GM23338 (cell line): ENCODE results near the gene EIF2AK3. TPM values are rescaled to one million over a fixed set of nuclear protein-coding genes. Genes with fewer than 3 reads are reported as not detected.

ENCODE experiments used
- ATAC-seq: fragments of 200-7000 bp; cut with Tn5 transposase; 3 replicates; pipeline ENCODE4 v1.9.1; 2020
- DNase-seq: peaks from one replicate; pipeline ENCODE4 v3.0.0-alpha.2; 2015; ENCODE audit warnings: low spot score
- H2AFZ ChIP-seq: fragments of 200-600 bp; sonication (generic); 2 replicates; pipeline ENCODE4 v1.8.0; 2016; ENCODE audit warnings: antibody characterized with exemption, mild to moderate bottlenecking, moderate library complexity
- H3F3A ChIP-seq: fragments of 200-600 bp; sonication (generic); replicated peaks from 2 replicates; pipeline ENCODE4 v1.8.0; 2017; ENCODE audit warnings: antibody characterized with exemption, mixed run types, low read depth
- H3K27ac ChIP-seq: fragments of 200-600 bp; sonication (generic); 2 replicates; pipeline ENCODE4 v1.6.1; 2016; ENCODE audit warnings: low read depth
- H3K27me3 ChIP-seq: fragments of 200-600 bp; sonication (generic); 2 replicates; pipeline ENCODE4 v1.8.0; 2016; ENCODE audit warnings: mild to moderate bottlenecking, mixed run types, moderate library complexity; ENCODE audit not compliant: insufficient read depth
- H3K36me3 ChIP-seq: fragments of 200-600 bp; sonication (generic); 2 replicates; pipeline ENCODE4 v1.8.0; 2016; ENCODE audit warnings: mild to moderate bottlenecking; ENCODE audit not compliant: insufficient read depth
- H3K4me1 ChIP-seq: fragments of 200-600 bp; sonication (generic); 2 replicates; pipeline ENCODE4 v1.8.0; 2016; ENCODE audit warnings: mild to moderate bottlenecking, moderate library complexity; ENCODE audit not compliant: insufficient read depth
- H3K4me2 ChIP-seq: fragments of 200-600 bp; sonication (generic); 2 replicates; pipeline ENCODE4 v1.7.1; 2017; ENCODE audit warnings: mixed run types
- H3K4me3 ChIP-seq: fragments of 200-600 bp; sonication (generic); 2 replicates; pipeline ENCODE4 v1.6.1; 2016; ENCODE audit warnings: mixed run types
- H3K79me2 ChIP-seq: fragments of 200-600 bp; sonication (generic); replicated peaks from 2 replicates; pipeline ENCODE4 v1.8.0; 2017; ENCODE audit warnings: mild to moderate bottlenecking; ENCODE audit not compliant: insufficient read depth
- H3K9me2 ChIP-seq: fragments of 200-600 bp; sonication (generic); 2 replicates; pipeline ENCODE4 v1.8.0; 2017; ENCODE audit not compliant: insufficient read depth
- H4K20me1 ChIP-seq: fragments of 200-600 bp; sonication (generic); replicated peaks from 2 replicates; pipeline ENCODE4 v1.8.0; 2017; ENCODE audit warnings: mild to moderate bottlenecking; ENCODE audit not compliant: insufficient read depth
- H3K27ac Mint-ChIP-seq: 2 replicates; pipeline ENCODE4 v1.8.0; 2020; ENCODE audit warnings: inconsistent platforms, mild to moderate bottlenecking, moderate library complexity, mixed read lengths
- H3K27me3 Mint-ChIP-seq: 3 replicates; pipeline ENCODE4 v1.8.0; 2022; ENCODE audit warnings: low read depth, mild to moderate bottlenecking, moderate library complexity, mixed read lengths, inconsistent platforms; ENCODE audit not compliant: insufficient read depth, poor library complexity
- H3K36me3 Mint-ChIP-seq: 3 replicates; pipeline ENCODE4 v1.8.0; 2021; ENCODE audit warnings: low read depth, mild to moderate bottlenecking, inconsistent platforms, moderate library complexity, mixed read lengths
- H3K4me1 Mint-ChIP-seq: 3 replicates; pipeline ENCODE4 v1.8.0; 2020; ENCODE audit warnings: mild to moderate bottlenecking, inconsistent platforms, mixed read lengths
- H3K4me3 Mint-ChIP-seq: 3 replicates; pipeline ENCODE4 v1.8.0; 2021; ENCODE audit warnings: moderate library complexity, mild to moderate bottlenecking, inconsistent platforms, mixed read lengths
- H3K9me3 Mint-ChIP-seq: 3 replicates; pipeline ENCODE4 v1.8.0; 2020; ENCODE audit warnings: moderate library complexity, mild to moderate bottlenecking, inconsistent platforms, mixed read lengths
- CREB1 ChIP-seq: fragments of 250-450 bp; sonication (Bioruptor Pico); IDR thresholded peaks from 2 replicates; pipeline ENCODE4 v1.5.0; 2020; ENCODE audit warnings: low read depth, mild to moderate bottlenecking, moderate library complexity
- EZH2 ChIP-seq: fragments of 200-600 bp; sonication (generic); IDR thresholded peaks from one replicate; pipeline ENCODE4 v1.8.0; 2017; ENCODE audit warnings: antibody characterized with exemption, mild to moderate bottlenecking, low read depth; ENCODE audit not compliant: unreplicated experiment
- EZH2phosphoT487 ChIP-seq: fragments of 200-600 bp; sonication (generic); IDR thresholded peaks from one replicate; pipeline ENCODE4 v1.8.1; 2018; ENCODE audit warnings: antibody characterized with exemption; ENCODE audit not compliant: unreplicated experiment
- JUNB ChIP-seq: IDR thresholded peaks from one replicate; pipeline ENCODE4 v1.6.1; 2016; ENCODE audit warnings: antibody characterized with exemption; ENCODE audit not compliant: unreplicated experiment
- NANOG ChIP-seq: IDR thresholded peaks from 2 replicates; pipeline ENCODE4 v1.6.1; 2016; ENCODE audit warnings: antibody characterized with exemption, borderline replicate concordance
- STAT1 ChIP-seq: IDR thresholded peaks from one replicate; pipeline ENCODE4 v1.6.1; 2016; ENCODE audit warnings: antibody characterized with exemption; ENCODE audit not compliant: unreplicated experiment
- ZNF114 ChIP-seq: fragments of 250-450 bp; sonication (Bioruptor Pico); IDR thresholded peaks from 2 replicates; pipeline ENCODE4 v1.5.0; 2020; ENCODE audit warnings: mild to moderate bottlenecking, moderate library complexity
- ZNF331 ChIP-seq: fragments of 250-450 bp; sonication (Bioruptor Pico); IDR thresholded peaks from 2 replicates; pipeline ENCODE4 v1.5.0; 2020; ENCODE audit warnings: low read depth, mild to moderate bottlenecking, moderate library complexity
- polyA plus RNA-seq: library from polyadenylated mRNA; unstranded; fragments of >200 nt; fragmentation: Nextera tagmentation; extraction: Ambion mirVana; gene quantifications from 2 replicates; pipeline ENCODE4 v1.2.1, GENCODE V29; 2016
- total RNA-seq: library from RNA; depleted of rRNA; stranded (reverse); fragments of >200 nt; shearing (Covaris generic); gene quantifications from 2 replicates; pipeline ENCODE4 v1.2.3, GENCODE V29; 2014
- TF ChIP-seq, protein P1 (sequence below), 2 experiments: fragments of 200-600 bp in 1 of 2; sonication (generic) in 1 of 2; conservative IDR thresholded peaks; 2 replicates each; pipeline versions ENCODE4 v1.5.1 to v1.6.1; 2016 to 2017; ENCODE audit warnings: antibody characterized with exemption in 2 of 2, low read depth in 2 of 2, mild to moderate bottlenecking in 2 of 2, moderate library complexity in 1 of 2
- TF ChIP-seq, protein P2 (sequence below): IDR thresholded peaks from 2 replicates; pipeline ENCODE4 v1.6.1; 2016; ENCODE audit warnings: antibody characterized with exemption

EIF2AK3 gene
- total and polyA plus RNA-seq, 2 experiments from 2014 or later = 5.9 to 24.2 TPM

DNA sequence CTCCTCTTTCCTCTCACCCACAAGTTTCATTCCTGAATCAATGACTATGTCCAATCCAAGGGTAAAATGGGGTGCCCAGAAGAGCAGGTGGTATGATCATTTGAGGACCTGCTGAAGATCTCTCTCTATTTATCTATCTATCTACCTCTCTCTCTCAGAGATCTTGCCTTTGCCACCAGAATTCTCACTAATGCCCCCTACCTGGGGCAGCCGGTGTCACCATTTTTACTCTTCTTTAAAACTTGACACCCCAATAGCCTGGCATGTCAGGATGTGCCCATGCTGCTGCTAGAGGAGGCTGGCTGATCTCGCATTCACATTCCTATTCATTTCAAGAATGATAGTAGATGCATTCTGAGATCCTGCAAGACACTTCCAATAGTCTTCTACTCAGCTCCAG, 40.0 kb upstream of the EIF2AK3 start:
- peak; percentile 40 for DNase-seq
- no peak overlapping the region for H3K27ac ChIP-seq
- Mint-ChIP-seq H3K27ac (no peak overlapping the region), H3K27me3 (no peaks in the 10 kb centered on the region), H3K4me3 (no peak overlapping the region), H3K4me1 (peaks cover 3% of the 10 kb centered on the region; the same call in 1 of the 3 replicates), H3K36me3 (no peaks in the 10 kb centered on the region), H3K9me3 (0 out of 3 replicates have a peak, but pooled peaks cover 3% of the 10 kb centered on the region)
- H3F3A ChIP-seq = no peaks in the 10 kb centered on the region
- H2AFZ ChIP-seq = no peak overlapping the region
- ATAC-seq = peak; percentile 39; the same call in 1 of the 3 replicates
- no peaks in the 10 kb centered on the region for H3K27me3 ChIP-seq
- H3K4me3 ChIP-seq = no peak overlapping the region
- no peaks in the 10 kb centered on the region for H4K20me1 ChIP-seq
- TF ChIP-seq ZNF114 (CRISPR knock-in tag) = no peak
- TF ChIP-seq, protein P1, sequence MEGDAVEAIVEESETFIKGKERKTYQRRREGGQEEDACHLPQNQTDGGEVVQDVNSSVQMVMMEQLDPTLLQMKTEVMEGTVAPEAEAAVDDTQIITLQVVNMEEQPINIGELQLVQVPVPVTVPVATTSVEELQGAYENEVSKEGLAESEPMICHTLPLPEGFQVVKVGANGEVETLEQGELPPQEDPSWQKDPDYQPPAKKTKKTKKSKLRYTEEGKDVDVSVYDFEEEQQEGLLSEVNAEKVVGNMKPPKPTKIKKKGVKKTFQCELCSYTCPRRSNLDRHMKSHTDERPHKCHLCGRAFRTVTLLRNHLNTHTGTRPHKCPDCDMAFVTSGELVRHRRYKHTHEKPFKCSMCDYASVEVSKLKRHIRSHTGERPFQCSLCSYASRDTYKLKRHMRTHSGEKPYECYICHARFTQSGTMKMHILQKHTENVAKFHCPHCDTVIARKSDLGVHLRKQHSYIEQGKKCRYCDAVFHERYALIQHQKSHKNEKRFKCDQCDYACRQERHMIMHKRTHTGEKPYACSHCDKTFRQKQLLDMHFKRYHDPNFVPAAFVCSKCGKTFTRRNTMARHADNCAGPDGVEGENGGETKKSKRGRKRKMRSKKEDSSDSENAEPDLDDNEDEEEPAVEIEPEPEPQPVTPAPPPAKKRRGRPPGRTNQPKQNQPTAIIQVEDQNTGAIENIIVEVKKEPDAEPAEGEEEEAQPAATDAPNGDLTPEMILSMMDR (conservative IDR thresholded peaks at IDR 0.05; ENCODE audit: low read depth in 2 of 2) = peak; percentile 32 to 37; a peak in 3 of 4 replicates
- no peaks in the 10 kb centered on the region for H3K79me2 ChIP-seq
- no peaks in the 10 kb centered on the region for H3K36me3 ChIP-seq
- H3K9me2 ChIP-seq = 0 out of 2 replicates have a peak, but pooled peaks cover 15% of the 10 kb centered on the region
- H3K4me2 ChIP-seq = no peak overlapping the region
- H3K4me1 ChIP-seq = no peaks in the 10 kb centered on the region

DNA sequence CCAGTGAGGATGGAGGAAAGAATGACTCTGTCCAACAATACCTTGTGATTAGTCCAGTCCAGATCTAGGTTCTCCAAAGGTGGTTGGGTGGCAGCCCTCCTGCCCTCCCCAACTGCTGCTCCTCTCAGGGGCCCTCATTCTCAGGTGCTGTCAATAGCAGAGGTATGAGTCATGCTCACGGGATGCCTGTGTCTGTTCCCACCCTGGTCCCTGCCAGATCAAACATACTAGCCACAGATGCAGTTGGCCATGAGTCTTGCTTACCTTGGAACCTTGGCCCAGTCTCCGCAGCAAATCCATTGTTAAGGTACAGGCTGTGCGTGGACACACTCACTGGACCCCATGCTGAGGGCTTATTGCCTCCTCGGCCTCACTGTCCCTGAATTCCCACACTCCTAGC, 39.3 kb upstream of the EIF2AK3 start:
- Histone ChIP-seq H4K20me1 (no peaks in the 10 kb centered on the region), H2AFZ (no peak overlapping the region), H3K27me3 (no peaks in the 10 kb centered on the region), H3F3A (no peaks in the 10 kb centered on the region), H3K79me2 (no peaks in the 10 kb centered on the region), H3K36me3 (no peaks in the 10 kb centered on the region), H3K27ac (no peak overlapping the region), H3K4me3 (no peak overlapping the region), H3K4me2 (no peak overlapping the region), H3K9me2 (0 out of 2 replicates have a peak, but pooled peaks cover 15% of the 10 kb centered on the region), H3K4me1 (no peaks in the 10 kb centered on the region)
- TF ChIP-seq ZNF331 = no peak
- no peak for TF ChIP-seq STAT1
- TF ChIP-seq ZNF114 (CRISPR knock-in tag) = no peak
- no peak for TF ChIP-seq EZH2
- TF ChIP-seq, protein P1 (conservative IDR thresholded peaks at IDR 0.05; ENCODE audit: low read depth in 2 of 2) = no peak
- TF ChIP-seq, protein P2, sequence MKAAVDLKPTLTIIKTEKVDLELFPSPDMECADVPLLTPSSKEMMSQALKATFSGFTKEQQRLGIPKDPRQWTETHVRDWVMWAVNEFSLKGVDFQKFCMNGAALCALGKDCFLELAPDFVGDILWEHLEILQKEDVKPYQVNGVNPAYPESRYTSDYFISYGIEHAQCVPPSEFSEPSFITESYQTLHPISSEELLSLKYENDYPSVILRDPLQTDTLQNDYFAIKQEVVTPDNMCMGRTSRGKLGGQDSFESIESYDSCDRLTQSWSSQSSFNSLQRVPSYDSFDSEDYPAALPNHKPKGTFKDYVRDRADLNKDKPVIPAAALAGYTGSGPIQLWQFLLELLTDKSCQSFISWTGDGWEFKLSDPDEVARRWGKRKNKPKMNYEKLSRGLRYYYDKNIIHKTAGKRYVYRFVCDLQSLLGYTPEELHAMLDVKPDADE = no peak
- no peak for TF ChIP-seq JUNB
- TF ChIP-seq EZH2phosphoT487 = no peak
- TF ChIP-seq CREB1 (CRISPR knock-in tag) = no peak
- TF ChIP-seq NANOG = no peak
- no peaks in the 10 kb centered on the region for H3K27me3 Mint-ChIP-seq
- 0 out of 2 replicates have a peak overlapping the region, but pooled peaks have one; percentile 31 for H3K27ac Mint-ChIP-seq
- H3K9me3 Mint-ChIP-seq = 0 out of 3 replicates have a peak, but pooled peaks cover 3% of the 10 kb centered on the region
- ATAC-seq (no peak), DNase-seq (no peak)
- H3K36me3 Mint-ChIP-seq = no peaks in the 10 kb centered on the region
- H3K4me1 Mint-ChIP-seq = peaks cover 3% of the 10 kb centered on the region; the same call in 1 of the 3 replicates
- H3K4me3 Mint-ChIP-seq = no peak overlapping the region
